ENCODE measurements around the gene FMN1. TPM values are rescaled to one million over a fixed set of nuclear protein-coding genes. Genes with fewer than 3 reads are reported as not detected.

Gene FMN1
- total RNA-seq, 2 donors from 2014 or later: 2.4 to 3.1 TPM

DNA sequence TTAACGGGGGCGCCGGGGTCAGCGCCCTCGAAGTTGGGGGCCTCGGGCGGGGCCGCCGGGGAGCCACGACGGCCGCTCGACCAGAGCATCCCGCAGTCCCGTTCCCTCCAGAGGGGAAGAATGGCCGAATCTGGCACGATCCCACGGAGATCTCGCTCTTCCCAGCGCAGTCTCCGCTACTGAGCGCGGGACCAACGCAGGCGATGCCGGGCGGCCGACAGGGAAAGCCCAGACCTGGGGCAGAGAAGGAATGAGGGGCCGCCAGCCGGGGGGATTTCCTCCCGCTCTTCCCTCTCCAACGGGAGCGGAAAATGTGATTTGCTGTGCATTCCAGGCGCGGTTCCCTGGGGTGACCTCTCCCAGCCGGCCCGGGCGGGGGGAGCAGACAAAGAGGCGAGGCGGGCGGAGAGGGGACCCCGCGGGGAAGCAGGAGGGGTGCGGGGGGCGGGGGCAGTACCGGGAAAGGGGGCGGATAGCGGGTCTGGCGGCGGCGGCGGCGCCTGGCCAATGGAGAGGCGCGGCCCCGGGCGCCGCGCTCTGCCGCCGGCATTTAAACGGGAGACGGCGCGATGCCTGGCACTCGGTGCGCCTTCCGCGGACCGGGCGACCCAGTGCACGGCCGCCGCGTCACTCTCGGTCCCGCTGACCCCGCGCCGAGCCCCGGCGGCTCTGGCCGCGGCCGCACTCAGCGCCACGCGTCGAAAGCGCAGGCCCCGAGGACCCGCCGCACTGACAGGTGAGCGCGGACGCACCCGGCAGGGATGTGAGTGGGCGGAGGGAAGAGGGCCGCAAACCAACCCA is 476.9 kb downstream of the FMN1 start, which contains the start of gene GREM1:
GREM1 (plus strand) TSS at position 579 of the 801 bp plus-strand sequence. CDS start 12,687 bp downstream, outside the sequence.
- Histone ChIP-seq H3K27me3 (peaks cover 23 to 29% of the 10 kb centered on the region in 2 donors), H3K36me3 (no peaks in the 10 kb centered on the region), H3K9me3 (no peaks in the 10 kb centered on the region), H3K4me3 (peak within 1 kb of the TSS in 1 of 2 donors; percentile 32), H3K4me1 (peaks cover 0 to 23% of the 10 kb centered on the region in 2 donors), H3K27ac (no peak within 1 kb of the TSS)
- TF ChIP-seq, protein P1, sequence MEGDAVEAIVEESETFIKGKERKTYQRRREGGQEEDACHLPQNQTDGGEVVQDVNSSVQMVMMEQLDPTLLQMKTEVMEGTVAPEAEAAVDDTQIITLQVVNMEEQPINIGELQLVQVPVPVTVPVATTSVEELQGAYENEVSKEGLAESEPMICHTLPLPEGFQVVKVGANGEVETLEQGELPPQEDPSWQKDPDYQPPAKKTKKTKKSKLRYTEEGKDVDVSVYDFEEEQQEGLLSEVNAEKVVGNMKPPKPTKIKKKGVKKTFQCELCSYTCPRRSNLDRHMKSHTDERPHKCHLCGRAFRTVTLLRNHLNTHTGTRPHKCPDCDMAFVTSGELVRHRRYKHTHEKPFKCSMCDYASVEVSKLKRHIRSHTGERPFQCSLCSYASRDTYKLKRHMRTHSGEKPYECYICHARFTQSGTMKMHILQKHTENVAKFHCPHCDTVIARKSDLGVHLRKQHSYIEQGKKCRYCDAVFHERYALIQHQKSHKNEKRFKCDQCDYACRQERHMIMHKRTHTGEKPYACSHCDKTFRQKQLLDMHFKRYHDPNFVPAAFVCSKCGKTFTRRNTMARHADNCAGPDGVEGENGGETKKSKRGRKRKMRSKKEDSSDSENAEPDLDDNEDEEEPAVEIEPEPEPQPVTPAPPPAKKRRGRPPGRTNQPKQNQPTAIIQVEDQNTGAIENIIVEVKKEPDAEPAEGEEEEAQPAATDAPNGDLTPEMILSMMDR (IDR thresholded peaks at IDR 0.05): no peak
- no peak for DNase-seq (ENCODE audit: low spot score)

DNA sequence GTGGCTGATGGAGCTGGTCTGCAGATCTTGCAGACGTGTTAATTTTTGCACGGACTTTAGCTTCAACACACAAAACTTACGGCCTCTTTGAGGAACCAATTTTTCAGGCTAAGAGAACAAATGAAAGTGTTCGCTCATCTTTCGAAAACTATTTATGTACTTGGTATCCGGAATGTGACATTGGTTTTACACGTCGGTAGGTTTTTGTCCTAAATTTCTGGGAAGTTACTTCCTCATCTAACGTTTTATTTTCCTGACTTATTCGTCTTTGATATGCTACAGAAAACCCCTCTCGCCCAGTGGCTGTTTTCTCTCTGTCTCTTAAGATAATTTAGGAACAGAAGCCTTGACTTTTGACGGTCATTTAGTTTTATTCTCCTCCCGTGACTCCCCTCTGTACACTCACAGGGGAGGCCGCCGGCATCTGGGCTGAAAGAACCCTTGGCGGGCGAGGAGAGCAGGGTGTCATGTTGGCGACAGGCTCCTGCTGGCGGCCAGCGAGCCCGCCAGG is 477.5 kb downstream of the FMN1 start:
- Histone ChIP-seq H3K4me3 (peak overlapping the region in 1 of 2 donors; percentile 32), H3K27me3 (peaks cover 23 to 29% of the 10 kb centered on the region in 2 donors), H3K4me1 (peaks cover 0 to 23% of the 10 kb centered on the region in 2 donors), H3K27ac (no peak overlapping the region), H3K36me3 (no peaks in the 10 kb centered on the region), H3K9me3 (no peaks in the 10 kb centered on the region)
- DNase-seq (ENCODE audit: low spot score): no peak
- TF ChIP-seq, protein P1 (IDR thresholded peaks at IDR 0.05): no peak

DNA sequence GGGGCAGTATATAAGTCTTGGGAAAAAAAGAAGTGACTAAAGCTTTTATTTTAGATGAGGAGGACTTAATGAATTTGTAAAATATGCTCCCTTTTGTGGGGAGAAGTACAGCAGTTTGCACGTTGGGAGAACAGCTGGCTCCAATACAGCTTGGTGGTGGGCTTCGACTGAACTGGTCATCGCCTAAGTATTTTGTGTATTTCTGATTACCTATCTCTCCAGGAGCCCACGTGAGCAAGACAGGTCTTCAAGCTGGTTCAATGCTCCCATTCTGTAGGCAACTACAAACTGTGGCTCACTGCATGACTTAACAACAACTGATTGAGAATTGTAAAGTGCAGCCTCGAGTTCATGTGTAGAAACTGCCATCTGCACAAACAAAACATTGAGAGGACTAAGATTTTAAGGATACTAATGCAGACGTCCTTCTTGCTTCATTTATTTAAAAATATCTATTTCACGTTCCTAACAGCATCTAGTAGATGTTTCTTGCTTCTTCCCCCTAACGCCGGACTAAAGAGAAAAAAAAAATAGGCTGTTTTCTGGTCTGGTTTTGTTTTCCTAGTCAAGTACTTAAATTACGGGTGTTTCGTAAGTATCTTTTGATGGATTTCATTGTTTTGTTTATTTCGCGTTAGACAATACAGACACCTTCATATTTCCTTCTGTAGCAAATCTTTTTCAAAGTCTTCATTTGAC is 478.1 kb downstream of the FMN1 start:
- TF ChIP-seq, protein P1 (IDR thresholded peaks at IDR 0.05): no peak
- no peak for DNase-seq (ENCODE audit: low spot score)
- no peak overlapping the region for H3K27ac ChIP-seq
- H3K27me3 ChIP-seq: peaks cover 23 to 29% of the 10 kb centered on the region in 2 donors
- no peak overlapping the region for H3K4me3 ChIP-seq
- no peaks in the 10 kb centered on the region for H3K36me3 ChIP-seq
- H3K4me1 ChIP-seq: peaks cover 0 to 23% of the 10 kb centered on the region in 2 donors
- no peaks in the 10 kb centered on the region for H3K9me3 ChIP-seq

Other genes with a start within 250 kb of the FMN1 start
- gene RYR3, start 116.3 kb upstream of the FMN1 start, total RNA-seq: under 1 TPM; 0.08 to 0.11 TPM

Measured in right atrium auricular region (tissue), 2 donors.